Activated naive CD4-positive, alpha-beta T cell treated with anti-CD3 and anti-CD28 coated beads for 36 hours (primary cell): ENCODE data around the gene ZBTB16. TPM values are rescaled to one million over a fixed set of nuclear protein-coding genes. Genes with fewer than 3 reads are reported as not detected.

Experiments used
- CTCF ChIA-PET: fragments of 350-600 bp; sonication (Branson Sonifier 250); formaldehyde crosslinking; loops from one replicate; lab custom pipeline; 2021; ENCODE audit warnings: antibody characterized with exemption; lab: Charles Lee
- DNase-seq: peaks from one replicate; pipeline ENCODE4 v3.0.0-alpha.2; 2020
- H3K27ac Mint-ChIP-seq: one replicate; pipeline ENCODE4 v1.8.0; 2021; ENCODE audit warnings: mild to moderate bottlenecking, mixed read lengths
- H3K27me3 Mint-ChIP-seq: one replicate; pipeline ENCODE4 v1.8.0; 2021; ENCODE audit warnings: low read depth, mixed read lengths
- H3K36me3 Mint-ChIP-seq: one replicate; pipeline ENCODE4 v1.8.0; 2021; ENCODE audit warnings: low read depth, mixed read lengths
- H3K4me1 Mint-ChIP-seq: one replicate; pipeline ENCODE4 v1.8.0; 2021; ENCODE audit warnings: low read depth, mixed read lengths
- H3K4me3 Mint-ChIP-seq: one replicate; pipeline ENCODE4 v1.8.0; 2021; ENCODE audit warnings: mild to moderate bottlenecking, moderate library complexity, mixed read lengths
- H3K9me3 Mint-ChIP-seq: one replicate; pipeline ENCODE4 v1.8.0; 2021; ENCODE audit warnings: mixed read lengths
- intact Hi-C: fragments of 100-400 bp; cut with micrococcal nuclease; formaldehyde crosslinking; loops from one replicate; pipeline ENCODE4 v1.15.1; 2023
- total RNA-seq, 2 experiments: library from RNA; stranded (reverse); gene quantifications; one replicate each; pipeline ENCODE4 v1.2.3, GENCODE V29; 2021

ZBTB16 gene
- total RNA-seq, 2 experiments from 2014 or later = 1.5 to 2.3 TPM

GRCh38 chr11:114099392-114100178, 40.1 kb downstream of the ZBTB16 start:
- Mint-ChIP-seq H3K9me3 (no peaks in the 10 kb centered on the region), H3K4me3 (no peak overlapping the region), H3K27me3 (no peaks in the 10 kb centered on the region), H3K36me3 (no peaks in the 10 kb centered on the region), H3K4me1 (peaks cover 25% of the 10 kb centered on the region), H3K27ac (no peak overlapping the region)
- intact Hi-C loops = no loop called here
- CTCF ChIA-PET = interaction anchor here (0.6 kb wide), 1 partner anchor 610 kb away, joined by 4 read pairs; no protein-coding TSS in a partner anchor
- DNase-seq = no peak

GRCh38 chr11:114102993-114103896, 43.7 kb downstream of the ZBTB16 start:
- Mint-ChIP-seq H3K9me3 (no peaks in the 10 kb centered on the region), H3K4me3 (no peak overlapping the region), H3K27ac (no peak overlapping the region), H3K4me1 (peaks cover 32% of the 10 kb centered on the region), H3K36me3 (no peaks in the 10 kb centered on the region), H3K27me3 (no peaks in the 10 kb centered on the region)
- intact Hi-C loops = no loop called here
- CTCF ChIA-PET = interaction anchor here (0.9 kb wide), 1 partner anchor 59 kb away, joined by 4 read pairs; no protein-coding TSS in a partner anchor
- peak; percentile 7 for DNase-seq

GRCh38 chr11:114105611-114106010, 46.1 kb downstream of the ZBTB16 start:
- Mint-ChIP-seq H3K27me3 (no peaks in the 10 kb centered on the region), H3K4me3 (no peak overlapping the region), H3K4me1 (peaks cover 33% of the 10 kb centered on the region), H3K36me3 (no peaks in the 10 kb centered on the region), H3K9me3 (no peaks in the 10 kb centered on the region), H3K27ac (no peak overlapping the region)
- DNase-seq = no peak
- intact Hi-C loops = no loop called here
- CTCF ChIA-PET = no interaction called here

- H3K4me3 Mint-ChIP-seq = no peak overlapping the region
- no peaks in the 10 kb centered on the region for H3K9me3 Mint-ChIP-seq
- H3K36me3 Mint-ChIP-seq = no peaks in the 10 kb centered on the region
- peaks cover 34% of the 10 kb centered on the region for H3K4me1 Mint-ChIP-seq
- CTCF ChIA-PET = no interaction called here
- intact Hi-C loops = no loop called here
- no peak for DNase-seq
- H3K27me3 Mint-ChIP-seq = no peaks in the 10 kb centered on the region
- no peak overlapping the region for H3K27ac Mint-ChIP-seq
Measured at GRCh38 chr11:114106047-114106446, 46.5 kb downstream of the ZBTB16 start.

- DNase-seq = no peak
- CTCF ChIA-PET = no interaction called here
- Mint-ChIP-seq H3K9me3 (no peaks in the 10 kb centered on the region), H3K4me1 (peaks cover 39% of the 10 kb centered on the region), H3K27ac (no peak overlapping the region), H3K4me3 (no peak overlapping the region), H3K36me3 (no peaks in the 10 kb centered on the region), H3K27me3 (no peaks in the 10 kb centered on the region)
- intact Hi-C loops = no loop called here
Measured at GRCh38 chr11:114106986-114107385, 47.5 kb downstream of the ZBTB16 start.

- Mint-ChIP-seq H3K4me3 (no peak overlapping the region), H3K27ac (no peak overlapping the region), H3K27me3 (peaks cover 2% of the 10 kb centered on the region), H3K4me1 (peaks cover 29% of the 10 kb centered on the region), H3K36me3 (no peaks in the 10 kb centered on the region), H3K9me3 (no peaks in the 10 kb centered on the region)
- CTCF ChIA-PET = interaction anchor here (1.6 kb wide), 1 partner anchor 34 kb away, joined by 3 read pairs; no protein-coding TSS in a partner anchor
- intact Hi-C loops = no loop called here
- no peak for DNase-seq
Measured at GRCh38 chr11:114108501-114109205, 49.1 kb downstream of the ZBTB16 start.

GRCh38 chr11:114109206-114110090, 49.9 kb downstream of the ZBTB16 start:
- H3K27me3 Mint-ChIP-seq = peaks cover 2% of the 10 kb centered on the region
- CTCF ChIA-PET = interaction anchor here (1.6 kb wide), 1 partner anchor 35 kb away, joined by 3 read pairs; no protein-coding TSS in a partner anchor
- intact Hi-C loops = no loop called here
- DNase-seq = no peak
- no peaks in the 10 kb centered on the region for H3K36me3 Mint-ChIP-seq
- H3K4me3 Mint-ChIP-seq = no peak overlapping the region
- H3K27ac Mint-ChIP-seq = no peak overlapping the region
- peaks cover 21% of the 10 kb centered on the region for H3K4me1 Mint-ChIP-seq
- no peaks in the 10 kb centered on the region for H3K9me3 Mint-ChIP-seq

GRCh38 chr11:114110123-114110522, 50.6 kb downstream of the ZBTB16 start:
- peaks cover 2% of the 10 kb centered on the region for H3K27me3 Mint-ChIP-seq
- no peaks in the 10 kb centered on the region for H3K36me3 Mint-ChIP-seq
- DNase-seq = no peak
- H3K27ac Mint-ChIP-seq = no peak overlapping the region
- peaks cover 17% of the 10 kb centered on the region for H3K4me1 Mint-ChIP-seq
- CTCF ChIA-PET = no interaction called here
- no peaks in the 10 kb centered on the region for H3K9me3 Mint-ChIP-seq
- no peak overlapping the region for H3K4me3 Mint-ChIP-seq
- intact Hi-C loops = no loop called here

GRCh38 chr11:114110952-114111947, 51.7 kb downstream of the ZBTB16 start:
- CTCF ChIA-PET = interaction anchor here (0.6 kb wide), 1 partner anchor 15 kb away, joined by 3 read pairs; no protein-coding TSS in a partner anchor
- intact Hi-C loops = no loop called here
- no peak for DNase-seq
- H3K4me1 Mint-ChIP-seq = peaks cover 13% of the 10 kb centered on the region
- H3K9me3 Mint-ChIP-seq = no peaks in the 10 kb centered on the region
- no peaks in the 10 kb centered on the region for H3K36me3 Mint-ChIP-seq
- H3K27me3 Mint-ChIP-seq = peaks cover 2% of the 10 kb centered on the region
- H3K27ac Mint-ChIP-seq = no peak overlapping the region
- H3K4me3 Mint-ChIP-seq = no peak overlapping the region

- DNase-seq = no peak
- intact Hi-C loops = no loop called here
- Mint-ChIP-seq H3K4me3 (no peak overlapping the region), H3K4me1 (peaks cover 10% of the 10 kb centered on the region), H3K27ac (no peak overlapping the region), H3K9me3 (no peaks in the 10 kb centered on the region), H3K27me3 (peaks cover 2% of the 10 kb centered on the region), H3K36me3 (no peaks in the 10 kb centered on the region)
- CTCF ChIA-PET = no interaction called here
Measured at GRCh38 chr11:114115451-114115928, 56.0 kb downstream of the ZBTB16 start.
